ENCODE results near the gene JARID2.

Gene JARID2

DNA sequence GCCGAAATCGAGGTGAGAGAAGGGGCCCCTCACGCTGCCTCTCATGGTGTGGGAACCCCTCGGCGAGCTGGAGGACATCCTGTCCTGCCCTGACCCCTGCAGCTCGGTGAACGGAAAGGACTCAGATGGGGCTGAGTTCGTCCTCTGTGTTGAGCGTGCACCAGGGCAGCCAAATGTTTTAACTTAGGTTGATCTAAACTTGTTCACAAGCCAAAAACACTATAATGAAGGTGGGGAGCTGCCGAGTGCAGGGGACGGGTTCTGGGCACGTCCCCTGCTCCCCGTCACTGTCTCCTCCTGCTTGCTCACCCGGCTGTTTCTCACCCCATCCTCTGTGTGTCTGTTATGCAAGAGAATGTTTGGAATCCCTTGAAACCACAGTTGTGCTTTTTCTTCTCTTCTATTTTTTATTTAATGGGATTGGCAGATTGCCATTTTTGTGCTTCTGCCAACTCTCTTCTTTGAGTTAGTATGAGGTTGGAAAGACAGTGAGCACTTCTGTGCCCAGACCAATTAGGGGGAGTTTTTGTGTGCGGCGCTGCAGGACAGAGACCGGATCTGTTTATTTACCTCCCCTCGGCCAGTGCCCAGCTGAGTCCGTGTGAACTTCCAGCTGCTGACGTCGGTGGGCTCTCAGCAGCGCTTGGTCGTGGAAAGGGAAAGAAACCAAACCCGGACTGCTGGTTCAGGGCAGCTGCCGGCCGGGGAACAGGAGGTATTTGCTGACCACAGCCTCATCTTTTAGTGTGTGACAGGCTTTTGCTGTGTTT is 258.9 kb downstream of the JARID2 start:
- H3K27ac ChIP-seq, result peak overlapping the region in 12 of 21 experiments; percentile 5 to 77 (median 50)
- H3K4me3 ChIP-seq, result peak overlapping the region in 2 of 7 experiments; percentile 0 to 19

DNA sequence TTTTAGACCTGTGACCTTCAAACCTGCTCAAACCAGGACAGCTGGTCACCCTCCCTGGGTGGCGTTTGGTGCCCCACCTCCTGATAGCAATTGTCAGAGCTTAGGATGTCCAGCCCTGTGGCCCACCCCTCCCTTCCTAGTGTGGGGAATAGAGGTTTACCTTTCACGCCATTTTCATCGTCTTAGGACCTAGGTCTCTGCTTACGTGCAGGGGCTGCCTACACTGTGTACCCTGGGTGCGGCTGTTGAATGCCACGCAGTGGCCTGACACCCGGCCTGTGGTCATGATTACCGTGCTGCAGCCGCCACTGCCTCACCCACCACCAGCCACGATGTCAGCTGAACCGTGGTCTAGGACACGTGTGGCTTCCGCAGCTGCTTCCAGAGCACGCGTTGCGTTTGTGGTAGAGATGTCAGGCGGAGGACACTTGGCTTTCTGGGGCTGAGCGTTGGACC is 259.6 kb downstream of the JARID2 start:
- Histone ChIP-seq H3K27ac (peak overlapping the region in 6 of 21 experiments; percentile 19 to 65 (median 31)), H3K4me3 (no peak overlapping the region)

DNA sequence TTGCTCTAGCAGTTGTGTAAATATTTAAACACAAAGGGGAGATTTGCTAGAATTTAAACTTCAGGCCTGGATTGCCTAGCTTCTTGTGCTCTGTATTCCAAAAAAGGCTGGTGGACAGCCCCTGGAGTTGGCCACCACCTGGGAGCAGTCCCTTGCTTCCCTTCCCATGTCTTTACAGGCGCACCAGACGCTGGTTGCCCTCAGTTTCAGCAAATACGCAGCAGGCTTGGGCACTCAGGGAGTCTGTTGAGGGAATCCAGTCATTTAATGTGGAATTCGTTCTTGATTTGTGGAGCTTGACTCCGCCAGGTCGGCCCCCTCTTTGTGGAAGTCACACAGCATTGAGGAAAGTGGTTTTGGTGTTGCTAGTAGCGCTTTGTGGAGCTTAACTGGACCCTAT is 260.2 kb downstream of the JARID2 start:
- H3K27ac ChIP-seq, result no peak overlapping the region
- no peak overlapping the region for H3K4me3 ChIP-seq

DNA sequence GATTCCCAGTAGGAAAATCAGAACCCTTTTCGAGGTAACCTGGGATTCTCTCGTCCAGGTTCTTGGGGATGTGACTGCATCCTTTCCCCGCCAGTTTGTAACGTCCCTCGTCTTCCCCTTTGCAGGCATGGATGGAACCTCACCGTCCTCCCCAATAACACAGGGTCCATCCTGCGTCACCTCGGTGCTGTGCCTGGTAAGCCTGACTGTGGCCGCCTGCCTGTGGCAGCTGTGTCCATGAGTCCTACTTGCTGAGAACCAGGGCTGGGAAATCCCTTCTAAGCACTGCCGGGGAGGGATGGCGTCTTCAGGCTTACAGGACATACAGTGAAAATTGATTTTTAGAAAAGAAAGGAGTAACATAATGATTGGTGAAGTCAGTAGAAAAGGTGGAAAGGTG is 261.4 kb downstream of the JARID2 start:
- Histone ChIP-seq H3K27ac (no peak overlapping the region), H3K4me3 (no peak overlapping the region)

DNA sequence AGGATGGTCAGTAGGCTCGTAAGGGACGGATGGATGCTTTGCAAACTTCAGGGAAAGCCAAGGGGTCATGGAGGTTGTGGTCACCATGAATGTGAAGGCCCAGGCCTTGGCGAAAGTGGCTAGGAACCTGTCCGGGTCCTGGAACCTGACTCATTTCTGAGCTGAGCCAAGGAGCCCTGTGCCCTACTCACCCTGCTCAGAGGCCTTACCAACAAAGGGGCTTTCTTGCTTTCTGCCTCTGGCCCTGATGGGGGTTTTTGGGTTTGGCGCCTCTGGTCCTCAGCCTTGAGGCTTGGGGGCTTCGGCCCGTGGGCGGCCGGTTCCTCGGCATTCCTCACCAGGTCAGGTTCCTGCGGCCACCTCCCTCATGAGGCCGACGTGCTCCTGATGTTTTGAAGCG is 261.9 kb downstream of the JARID2 start:
- Histone ChIP-seq H3K4me3 (no peak overlapping the region), H3K27ac (no peak overlapping the region)

DNA sequence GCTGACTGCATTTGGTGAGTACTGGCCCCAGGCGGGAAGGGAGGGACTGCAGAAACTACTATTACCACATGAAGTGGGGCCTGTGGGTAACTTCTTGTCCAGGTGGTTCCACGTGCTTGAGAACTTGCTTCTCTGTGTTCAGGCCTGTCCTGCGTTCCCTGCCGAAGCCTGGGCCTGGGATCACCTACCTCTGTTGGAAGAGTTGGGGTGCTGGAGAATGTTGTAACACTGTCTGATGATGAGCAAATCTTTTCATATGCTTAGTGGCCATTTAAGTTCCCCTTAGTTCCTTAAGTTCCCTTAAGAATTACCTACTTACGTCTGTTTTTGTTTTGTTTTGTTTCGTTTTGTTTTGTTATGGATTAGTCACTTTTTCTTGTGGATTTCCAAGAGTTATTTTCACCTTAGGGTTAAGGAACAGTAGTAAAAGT is 262.6 kb downstream of the JARID2 start:
- Histone ChIP-seq H3K27ac (peak overlapping the region in 1 of 21 experiments; percentile 23), H3K4me3 (no peak overlapping the region)

DNA sequence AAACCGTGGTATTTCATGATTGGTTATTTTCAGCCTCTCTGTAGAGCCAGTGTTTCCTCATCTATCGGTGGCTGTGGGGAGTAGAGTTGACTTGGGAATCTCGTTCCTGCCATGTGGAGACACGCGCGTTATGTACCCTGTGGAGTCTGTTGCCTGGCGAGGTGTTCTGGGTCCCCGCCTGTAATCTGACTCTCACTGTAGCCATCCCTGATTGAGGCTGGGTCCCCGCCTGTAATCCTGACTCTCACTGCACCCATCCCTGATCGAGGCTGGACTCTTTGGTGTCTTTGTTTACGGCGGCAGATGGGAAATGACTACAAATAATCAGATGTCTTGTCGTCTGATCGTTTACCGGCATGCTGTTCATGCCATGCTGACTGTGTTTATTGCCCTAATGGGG is 263.1 kb downstream of the JARID2 start:
- no peak overlapping the region for H3K4me3 ChIP-seq
- H3K27ac ChIP-seq, result peak overlapping the region in 1 of 21 experiments; percentile 23

DNA sequence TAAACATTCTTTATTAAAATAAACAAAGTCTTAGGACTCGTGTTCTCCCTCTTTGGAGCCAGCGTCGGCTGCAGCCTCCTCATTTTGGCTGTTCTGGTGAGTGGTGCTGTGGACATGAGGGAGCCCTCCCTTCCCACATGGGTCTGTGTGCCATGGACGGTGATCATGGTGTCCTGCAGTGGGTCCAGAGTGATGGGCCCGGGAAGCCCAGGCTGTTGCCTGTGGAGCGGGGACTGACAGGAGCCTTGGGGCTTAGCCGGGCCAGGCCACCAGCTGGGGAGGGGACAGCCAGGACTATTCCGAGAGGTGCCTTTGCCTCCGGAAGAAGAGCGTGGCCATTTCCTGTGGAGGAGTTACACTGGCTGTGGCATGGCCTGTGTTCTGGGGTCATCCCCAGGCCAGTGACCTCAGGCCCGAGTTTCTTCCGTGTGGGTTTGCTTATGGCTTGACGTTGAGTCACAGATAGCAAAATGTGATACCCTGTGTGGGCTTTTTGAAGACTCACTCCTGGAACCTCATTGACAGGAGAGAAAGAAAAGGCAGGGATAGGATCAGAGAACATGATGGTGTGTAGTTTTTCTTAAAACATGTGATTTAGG is 263.6 kb downstream of the JARID2 start:
- H3K27ac ChIP-seq, result no peak overlapping the region
- H3K4me3 ChIP-seq, result no peak overlapping the region

DNA sequence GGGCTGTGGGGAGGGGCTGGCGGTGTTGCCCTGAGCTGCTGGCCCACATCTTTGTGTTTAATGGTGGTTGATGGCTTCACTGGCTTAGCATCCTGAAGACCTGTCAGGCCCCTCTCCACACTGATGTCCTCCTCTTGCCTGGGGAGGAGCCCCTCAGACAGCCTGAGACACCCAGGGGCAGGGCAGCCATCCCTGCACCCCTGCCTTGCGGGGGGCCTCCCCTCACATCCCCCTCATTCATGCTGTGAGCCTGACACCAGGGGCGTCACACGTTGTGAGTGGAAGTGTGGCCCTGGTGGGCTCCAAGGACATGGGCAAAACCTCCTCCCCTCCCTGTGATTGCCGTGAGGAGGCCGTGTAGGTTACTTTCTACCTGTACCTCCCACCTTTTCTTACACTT is 264.3 kb downstream of the JARID2 start:
- no peak overlapping the region for H3K27ac ChIP-seq

DNA sequence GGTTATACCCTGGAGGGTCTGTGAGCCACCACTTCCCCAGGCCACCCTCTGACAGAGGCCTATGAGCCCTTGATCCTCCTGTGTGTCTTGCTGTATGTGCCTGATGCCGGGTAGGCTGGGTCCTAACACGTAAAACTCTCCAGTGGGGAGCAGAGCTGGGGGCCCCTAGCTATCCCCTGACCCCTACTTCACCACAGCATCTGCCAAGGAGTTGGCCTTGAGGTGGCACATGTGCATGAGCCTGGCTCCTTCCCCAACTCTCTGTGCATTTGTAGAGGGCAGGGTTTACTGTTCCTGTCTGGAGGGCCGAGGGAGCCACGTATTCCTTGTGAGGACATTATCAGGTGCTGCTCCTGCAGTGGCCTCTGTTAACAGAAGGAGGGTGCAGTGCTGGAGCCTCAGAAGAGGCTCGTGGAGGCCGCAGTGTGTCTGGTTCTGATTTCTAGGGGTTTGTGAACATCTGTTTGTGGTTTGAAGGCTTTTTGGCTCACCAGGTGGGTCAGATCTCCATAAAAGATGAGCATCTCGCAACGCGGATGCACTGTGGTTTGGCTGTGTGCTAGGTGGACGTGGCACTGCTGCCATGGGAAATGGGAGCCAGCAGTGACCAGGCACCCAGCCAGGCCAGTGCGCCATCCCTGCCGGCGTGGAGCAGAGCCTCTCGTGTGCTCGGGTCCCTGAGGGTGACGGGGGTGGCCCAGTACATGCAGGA is 264.8 kb downstream of the JARID2 start:
- H3K27ac ChIP-seq, result no peak overlapping the region
- no peak overlapping the region for H3K4me3 ChIP-seq

More for the DNA sequence above, 264.3 kb downstream of the JARID2 start:
- no peak overlapping the region for H3K4me3 ChIP-seq

DNA sequence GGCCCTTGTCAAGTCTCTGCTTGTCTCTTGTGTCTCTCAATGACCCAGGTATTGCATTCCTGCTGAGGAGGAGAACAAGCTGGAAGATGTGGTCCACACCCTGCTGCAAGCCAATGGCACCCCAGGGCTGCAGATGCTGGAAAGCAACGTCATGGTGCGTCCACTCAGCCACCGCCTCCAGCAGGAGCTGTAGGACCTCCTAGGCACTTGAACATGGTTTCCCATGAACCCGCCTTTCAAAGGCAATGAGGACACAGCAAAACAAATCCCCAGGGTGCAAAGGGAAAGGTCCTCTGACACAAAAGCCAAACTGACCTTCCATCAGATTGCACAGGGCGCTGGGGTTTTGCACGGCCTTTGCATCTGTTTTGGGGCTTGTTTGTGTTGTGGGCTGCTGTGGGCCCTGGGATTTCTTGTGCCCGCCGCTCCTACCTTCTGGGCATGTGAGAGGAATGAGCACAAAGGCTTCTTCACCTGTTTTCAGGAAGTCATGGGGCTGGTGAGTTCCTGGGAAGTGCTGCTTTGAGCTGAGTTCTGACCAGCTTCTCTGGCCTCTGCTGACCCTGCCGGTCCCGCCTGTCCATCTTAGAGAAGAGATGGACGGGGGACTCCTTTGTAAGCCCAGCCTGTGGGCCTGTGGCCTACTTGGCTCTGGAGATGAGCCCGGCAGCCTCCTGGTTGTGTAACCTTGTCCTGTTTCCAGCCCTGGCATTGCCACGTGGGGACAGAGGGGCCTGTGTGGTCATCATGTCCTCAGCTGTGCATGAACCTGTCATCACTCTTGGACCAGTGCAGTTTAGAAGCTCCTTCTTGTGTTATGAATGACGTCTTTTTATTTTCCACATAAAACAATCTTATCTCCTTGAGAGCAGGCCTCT is 265.6 kb downstream of the JARID2 start:
- no peak overlapping the region for H3K4me3 ChIP-seq
- H3K27ac ChIP-seq, result no peak overlapping the region

DNA sequence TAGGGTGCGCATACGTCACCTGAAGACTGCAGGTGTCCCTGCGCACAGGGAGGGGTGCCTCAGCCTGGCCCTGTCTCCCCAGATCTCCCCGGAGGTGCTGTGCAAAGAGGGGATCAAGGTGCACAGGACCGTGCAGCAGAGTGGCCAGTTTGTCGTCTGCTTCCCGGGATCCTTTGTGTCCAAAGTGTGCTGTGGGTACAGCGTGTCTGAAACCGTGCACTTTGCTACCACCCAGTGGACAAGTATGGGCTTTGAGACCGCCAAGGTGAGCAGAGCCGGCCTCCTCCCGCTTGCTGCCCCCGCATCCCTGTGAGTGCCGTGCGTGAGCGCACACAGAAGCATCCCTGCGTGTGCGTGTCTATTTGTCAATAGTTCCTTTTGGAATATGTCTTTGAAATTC is 266.3 kb downstream of the JARID2 start:
- peak overlapping the region in 1 of 21 experiments; percentile 8 for H3K27ac ChIP-seq
- H3K4me3 ChIP-seq, result no peak overlapping the region

DNA sequence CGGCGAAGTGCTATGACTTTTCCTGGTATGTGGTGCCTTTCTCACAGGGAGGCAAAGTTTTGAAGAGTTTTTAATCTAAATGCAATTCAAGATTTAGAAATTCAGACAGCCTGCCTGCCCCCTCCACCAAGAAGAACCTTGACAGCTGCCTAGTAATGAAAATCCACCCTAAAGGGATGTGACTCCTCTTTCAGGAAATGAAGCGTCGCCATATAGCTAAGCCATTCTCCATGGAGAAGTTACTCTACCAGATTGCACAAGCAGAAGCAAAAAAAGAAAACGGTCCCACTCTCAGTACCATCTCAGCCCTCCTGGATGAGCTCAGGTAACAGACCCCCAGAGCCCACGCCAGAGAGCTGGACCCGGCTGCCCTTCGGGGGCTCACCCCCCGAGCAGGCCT is 266.9 kb downstream of the JARID2 start:
- H3K27ac ChIP-seq, result no peak overlapping the region
- no peak overlapping the region for H3K4me3 ChIP-seq

DNA sequence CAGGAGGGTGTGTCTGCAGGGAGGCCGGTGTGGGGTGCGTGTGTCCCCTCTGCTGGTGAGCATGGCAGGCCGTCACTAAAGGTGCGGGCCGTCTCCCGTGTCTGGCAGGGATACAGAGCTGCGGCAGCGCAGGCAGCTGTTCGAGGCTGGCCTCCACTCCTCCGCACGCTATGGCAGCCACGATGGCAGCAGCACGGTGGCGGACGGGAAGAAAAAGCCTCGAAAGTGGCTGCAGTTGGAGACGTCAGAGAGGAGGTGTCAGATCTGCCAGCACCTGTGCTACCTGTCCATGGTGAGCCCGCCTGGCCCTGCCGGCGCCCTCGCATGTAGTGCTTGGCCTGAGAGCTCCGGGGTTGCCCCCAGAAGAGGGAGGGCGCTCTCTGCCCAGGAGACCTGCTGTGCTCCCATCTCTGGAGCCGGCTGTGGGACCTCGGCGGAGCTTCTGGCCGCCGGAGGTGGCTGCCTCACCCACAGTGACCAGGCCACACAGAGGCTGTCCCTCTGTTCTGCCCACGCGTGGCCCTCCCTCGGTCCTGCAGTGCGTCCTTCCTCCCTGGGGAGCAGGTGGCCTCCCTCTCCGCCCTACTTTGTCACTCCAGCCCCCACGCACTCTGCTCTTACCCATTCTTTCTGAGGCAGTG is 267.4 kb downstream of the JARID2 start:
- H3K4me3 ChIP-seq, result no peak overlapping the region
- H3K27ac ChIP-seq, result no peak overlapping the region

DNA sequence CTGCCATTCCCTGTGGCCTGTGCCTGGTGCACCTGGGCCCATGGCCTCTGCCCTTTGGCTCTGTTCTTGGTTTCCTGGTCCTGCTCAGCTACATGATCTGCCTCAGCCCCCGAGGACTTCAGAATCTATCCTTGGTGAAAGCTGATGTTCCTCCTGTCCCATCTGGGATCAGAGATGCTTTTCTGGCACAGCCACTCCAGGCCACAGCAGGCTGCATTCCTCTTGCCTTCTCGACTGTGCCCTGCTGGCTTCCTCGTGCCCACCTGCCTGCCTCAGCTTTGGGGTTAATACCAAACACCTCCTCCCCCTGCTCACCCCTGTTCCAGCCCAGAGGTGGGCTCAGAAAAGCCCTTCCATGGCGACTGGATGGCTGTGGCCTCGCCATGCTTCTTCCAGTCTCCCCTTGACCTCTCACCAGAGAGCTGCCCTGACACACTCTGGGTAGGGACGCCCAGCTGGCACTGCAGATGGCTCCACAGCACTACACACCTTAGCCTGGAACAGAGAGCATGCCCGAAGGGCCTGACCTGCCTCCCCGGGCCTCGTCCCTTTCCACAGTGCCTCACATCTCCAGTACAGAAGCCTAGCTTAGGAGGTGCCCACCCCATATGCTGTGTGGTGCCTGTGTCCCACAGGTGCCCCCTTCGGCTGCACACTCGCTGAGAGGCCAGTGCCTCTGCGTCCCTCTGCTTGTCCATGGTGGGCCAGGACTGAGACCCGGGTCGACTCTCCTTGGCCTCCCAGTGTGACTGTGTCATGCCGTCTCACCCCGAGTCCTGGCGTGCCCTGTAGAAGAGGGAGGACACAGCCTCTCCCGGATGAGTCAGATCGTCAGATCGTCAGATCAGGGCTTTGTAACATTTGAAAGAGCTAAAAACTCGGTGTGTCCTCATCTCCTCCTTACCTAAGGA is 268.2 kb downstream of the JARID2 start:
- no peak overlapping the region for H3K4me3 ChIP-seq
- H3K27ac ChIP-seq, result peak overlapping the region in 2 of 21 experiments; percentile 1 to 51

DNA sequence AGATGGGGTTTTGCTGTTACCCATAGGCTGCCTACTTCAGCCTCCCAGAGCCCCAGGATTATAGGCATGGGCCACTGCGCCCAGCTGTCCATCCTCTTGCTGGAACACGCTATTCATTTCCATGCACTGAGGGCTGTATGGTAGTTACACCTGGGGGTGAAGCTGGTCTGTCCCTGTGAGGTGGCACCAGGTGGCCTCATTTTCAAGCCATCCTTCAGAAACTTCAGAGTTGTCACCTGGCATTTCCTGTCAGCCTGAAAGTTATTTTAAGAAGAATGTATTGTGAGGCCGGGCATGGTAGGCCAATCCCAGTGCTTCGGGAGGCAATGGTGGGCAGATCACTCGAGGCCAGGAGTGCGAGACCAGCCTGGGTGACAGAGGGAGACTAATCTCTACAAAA is 269.4 kb downstream of the JARID2 start:
- Histone ChIP-seq H3K4me3 (no peak overlapping the region), H3K27ac (no peak overlapping the region)

DNA sequence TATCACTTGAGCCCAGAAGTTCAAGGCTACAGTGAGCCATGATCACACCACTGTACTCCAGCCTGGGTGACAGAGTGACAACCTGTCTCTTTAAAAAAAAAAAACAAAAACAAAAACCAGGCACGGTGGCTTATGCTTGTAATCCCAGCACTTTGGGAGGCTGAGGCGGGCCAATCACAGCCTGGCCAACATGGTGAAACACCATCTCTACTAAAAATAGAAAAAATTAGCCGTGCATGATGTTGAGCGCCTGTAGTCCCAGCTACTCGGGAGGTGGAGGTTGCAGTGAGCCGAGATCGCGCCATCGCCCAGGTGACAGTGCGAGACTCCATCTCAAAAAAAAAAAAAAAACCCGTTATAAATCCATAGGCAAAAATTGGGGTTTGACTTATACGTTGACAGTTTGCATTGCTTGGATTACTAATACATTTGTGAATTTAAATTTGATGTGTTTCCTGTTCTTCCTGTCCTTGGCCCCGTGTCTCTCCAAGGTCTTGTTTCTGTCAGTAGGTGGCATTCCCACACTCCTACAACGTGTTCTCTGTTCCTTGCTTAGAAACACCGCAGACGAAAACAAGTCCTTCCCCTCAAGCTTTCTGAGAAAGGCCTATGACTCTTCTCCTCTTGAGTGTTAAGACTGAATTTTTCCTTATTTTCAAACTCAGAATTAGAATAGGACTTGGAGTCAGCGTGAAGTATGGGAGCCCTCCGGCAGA is 269.9 kb downstream of the JARID2 start:
- H3K27ac ChIP-seq, result no peak overlapping the region
- H3K4me3 ChIP-seq, result no peak overlapping the region

DNA sequence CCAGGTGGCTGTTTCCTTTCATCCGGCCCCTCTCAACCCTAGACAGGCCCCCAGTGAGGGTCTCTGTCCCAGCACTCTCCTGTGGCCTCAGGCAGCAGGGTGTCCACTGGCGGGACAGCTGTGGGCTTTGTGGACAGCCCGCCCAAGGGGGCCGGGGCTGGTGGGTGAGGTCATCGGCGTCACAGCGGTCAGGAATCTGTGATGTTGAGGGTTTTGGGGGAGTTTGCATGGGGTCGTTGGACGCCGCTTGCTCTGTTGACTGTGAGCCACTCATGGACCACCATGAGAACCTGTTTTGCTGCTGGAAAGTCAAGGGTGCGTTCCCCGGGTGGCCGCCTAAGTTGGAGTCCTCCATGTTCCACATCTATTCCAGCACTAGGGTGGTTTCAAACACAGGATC is 270.5 kb downstream of the JARID2 start:
- Histone ChIP-seq H3K4me3 (no peak overlapping the region), H3K27ac (no peak overlapping the region)

Data from skin epidermis (tissue), 12 donors.